Ovary (tissue), 3 donors: ENCODE measurements around the gene MCOLN3.

Experiments
- CTCF ChIP-seq, 3 donors: fragments of 450-650 bp in 2 of 3; fragments of 200-600 bp in 1 of 3; IDR thresholded peaks; one replicate each; pipeline versions ENCODE4 v1.5.1 to v1.8.0; 2016 to 2022; ENCODE audit warnings: antibody characterized with exemption in 3 of 3, mild to moderate bottlenecking in 1 of 3
- EP300 ChIP-seq: sonication (generic); formaldehyde crosslinking; IDR thresholded peaks from one replicate; pipeline ENCODE4 v1.6.1; 2017; ENCODE audit warnings: antibody characterized with exemption
- donor health status: DM: no; HTN: no; CAD: no.

- TF ChIP-seq CTCF (IDR thresholded peaks at IDR 0.05): no peak
- TF ChIP-seq EP300: no peak
These were observed 11.7 kb upstream of the MCOLN3 start for GRCh38 chr1:85060038-85060437.
